CD4-positive, alpha-beta T cell treated with Interferon gamma for 1 hour (primary cell): ENCODE results near the gene PGM1.
"Not testable (repeated sequence)": the region's sequence is repeated elsewhere in the genome, so short reads cannot be mapped to it uniquely, and the experiment has no call there.

ENCODE experiments used
- DNase-seq: peaks from one replicate; pipeline ENCODE4 v3.0.0-alpha.2; 2020

Gene PGM1

DNA sequence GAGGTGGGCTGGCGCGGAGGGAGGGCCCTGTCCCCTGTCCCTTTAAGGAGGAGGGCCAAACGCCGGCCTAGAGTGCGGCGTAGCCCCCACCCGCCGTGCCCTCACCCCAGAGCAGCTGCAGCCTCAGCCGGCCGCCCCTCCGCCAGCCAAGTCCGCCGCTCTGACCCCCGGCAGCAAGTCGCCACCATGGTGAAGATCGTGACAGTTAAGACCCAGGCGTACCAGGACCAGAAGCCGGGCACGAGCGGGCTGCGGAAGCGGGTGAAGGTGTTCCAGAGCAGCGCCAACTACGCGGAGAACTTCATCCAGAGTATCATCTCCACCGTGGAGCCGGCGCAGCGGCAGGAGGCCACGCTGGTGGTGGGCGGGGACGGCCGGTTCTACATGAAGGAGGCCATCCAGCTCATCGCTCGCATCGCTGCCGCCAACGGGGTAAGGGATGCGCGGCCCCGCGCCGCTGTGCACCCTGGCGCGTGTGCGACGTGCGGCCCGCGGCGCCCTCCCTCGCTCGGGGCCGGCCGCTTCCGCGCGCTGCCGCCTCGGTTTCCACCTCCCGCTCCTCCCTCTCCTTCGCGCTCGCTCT, at the start of gene PGM1:
TSS of gene PGM1 (plus strand) at position 109 of the 583 bp plus-strand sequence. CDS start at position 187, 78 bp downstream.
- DNase-seq = peak; percentile 70

DNA sequence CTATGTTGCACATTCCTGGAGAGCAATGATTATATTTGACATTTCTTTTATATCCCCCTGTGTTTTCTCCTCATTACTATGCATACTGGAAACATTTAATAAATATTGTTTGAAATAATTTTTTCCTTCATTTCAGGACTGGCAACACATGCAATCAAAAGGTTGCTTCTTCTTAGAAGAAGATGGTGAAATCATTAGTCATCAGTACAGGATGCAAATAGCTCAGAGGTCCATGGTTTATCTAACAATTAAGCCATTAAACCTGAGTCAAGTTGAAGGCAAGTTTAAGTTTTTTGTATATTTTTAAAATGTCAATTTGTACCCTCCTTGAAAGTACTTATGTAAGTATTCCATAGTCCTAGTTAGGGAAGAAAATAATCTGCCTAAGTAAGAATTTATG, 47.4 kb upstream of the PGM1 start:
- DNase-seq = no peak

DNA sequence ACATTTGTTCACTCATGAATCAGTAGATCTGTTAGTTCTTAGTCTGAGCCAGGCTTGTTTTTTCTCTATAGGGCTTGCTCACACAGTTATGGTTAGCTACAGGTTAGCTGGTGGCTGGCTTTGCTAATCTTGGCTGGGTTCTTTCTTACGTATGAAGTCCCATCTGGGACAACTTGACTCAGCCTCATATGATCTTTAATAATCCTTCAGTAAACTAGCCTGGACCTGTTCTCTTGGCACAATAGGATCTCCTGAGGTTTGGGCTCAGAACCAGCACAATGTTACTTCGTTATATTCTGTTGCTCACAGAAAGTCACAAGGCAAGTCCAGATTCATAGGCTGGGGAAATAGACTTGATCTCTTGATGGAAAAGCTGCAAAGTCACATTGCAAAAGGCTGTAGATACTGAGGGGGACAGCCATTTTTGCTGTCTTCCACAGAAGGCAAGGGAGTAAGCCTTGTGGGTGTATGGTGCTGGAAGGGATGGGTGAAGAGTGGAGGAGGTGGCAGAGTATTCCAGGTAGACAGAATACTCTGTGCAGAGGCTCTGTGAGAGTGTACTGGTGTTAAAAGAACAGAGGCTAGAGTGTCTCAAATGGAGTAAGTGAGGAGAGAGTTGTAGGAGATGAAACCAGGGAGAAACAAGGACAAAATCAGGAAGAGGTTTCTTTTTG, 45.5 kb upstream of the PGM1 start:
- no peak for DNase-seq

DNA sequence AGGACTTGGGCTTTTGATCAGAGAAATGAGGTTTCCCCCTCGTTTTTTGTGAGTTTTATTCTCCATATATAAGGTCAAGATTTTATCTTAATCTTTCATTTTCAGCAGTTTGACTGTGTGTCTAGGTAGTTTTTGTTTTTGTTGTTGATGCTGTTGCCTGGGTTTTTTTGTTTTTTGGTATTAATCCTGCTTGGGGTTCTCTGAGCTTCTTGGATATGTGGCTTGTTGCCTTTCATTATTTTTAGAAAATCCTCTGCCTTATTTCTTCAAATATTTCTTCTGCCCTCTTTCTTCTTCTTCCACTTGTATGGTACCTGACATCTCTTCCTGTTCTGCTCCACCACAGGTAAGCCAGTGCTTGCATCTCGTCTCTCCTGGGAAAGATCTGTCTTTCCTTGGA, 44.9 kb upstream of the PGM1 start:
- no peak for DNase-seq

DNA sequence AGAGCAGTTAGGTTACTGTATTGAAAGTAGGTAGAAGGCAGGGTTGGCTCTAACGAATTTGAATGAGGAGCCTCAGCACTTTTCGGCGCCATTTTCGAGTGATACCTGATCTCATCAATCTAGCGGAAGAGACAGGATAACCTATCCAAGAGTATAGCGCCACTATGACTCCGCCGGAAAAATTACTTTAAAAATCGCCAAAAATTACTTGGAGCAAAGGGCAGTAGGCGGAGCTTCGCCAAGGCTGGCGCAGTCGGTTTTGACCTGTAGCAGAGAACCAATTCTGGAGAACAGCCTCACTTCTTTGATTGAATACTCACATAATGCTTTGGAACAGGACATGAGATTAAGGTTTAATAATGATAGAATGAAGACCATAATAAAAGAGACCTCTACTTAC, 44.3 kb upstream of the PGM1 start:
- no peak for DNase-seq

DNA sequence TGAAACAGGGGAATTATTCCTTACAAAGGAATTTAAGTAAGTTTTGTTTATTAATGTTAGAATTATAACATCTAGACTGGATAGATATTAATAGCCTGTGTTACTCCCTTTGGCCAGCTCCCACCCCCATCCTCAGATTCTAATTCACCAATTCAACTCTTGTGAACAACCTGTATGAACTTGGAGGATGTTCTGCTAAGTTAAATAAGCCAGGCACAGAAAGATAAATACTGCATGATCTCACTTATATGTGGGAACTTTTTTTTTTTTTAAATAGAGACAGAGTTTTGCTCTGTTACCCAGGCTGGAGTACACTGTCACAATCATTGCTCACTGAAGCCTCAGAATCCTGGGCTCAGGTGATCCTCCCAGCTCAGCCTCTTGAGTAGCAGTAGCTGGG, 37.7 kb upstream of the PGM1 start:
- no peak for DNase-seq

DNA sequence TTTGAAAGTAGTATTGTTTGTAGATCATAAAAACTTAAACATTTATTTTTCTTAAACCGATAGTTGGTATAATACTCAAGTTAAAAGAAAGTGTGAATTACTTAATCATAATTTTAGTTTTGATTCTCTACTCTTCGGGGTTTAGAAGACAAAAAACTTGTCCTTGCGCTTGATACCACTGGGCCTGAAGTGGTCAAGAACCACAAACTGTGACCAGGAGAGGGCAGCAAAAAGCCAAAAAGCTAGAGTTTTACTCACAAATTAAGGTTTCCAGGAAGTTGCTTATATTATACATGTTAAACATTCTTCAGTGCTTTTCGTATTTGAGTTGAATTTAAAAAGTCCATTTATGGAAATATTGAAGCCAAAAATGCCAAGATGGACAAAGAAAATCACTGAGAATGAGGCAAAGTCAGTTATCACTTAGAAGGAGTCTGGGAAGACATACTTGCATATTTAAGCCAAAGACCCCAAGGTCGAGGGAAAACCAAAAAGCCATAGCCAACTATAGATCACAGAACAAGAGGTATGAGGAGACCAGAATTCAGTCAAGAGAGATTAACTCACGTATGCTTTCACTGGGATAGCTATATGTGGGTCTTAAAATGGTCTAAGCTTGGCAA, 35.7 kb upstream of the PGM1 start:
- no peak for DNase-seq

DNA sequence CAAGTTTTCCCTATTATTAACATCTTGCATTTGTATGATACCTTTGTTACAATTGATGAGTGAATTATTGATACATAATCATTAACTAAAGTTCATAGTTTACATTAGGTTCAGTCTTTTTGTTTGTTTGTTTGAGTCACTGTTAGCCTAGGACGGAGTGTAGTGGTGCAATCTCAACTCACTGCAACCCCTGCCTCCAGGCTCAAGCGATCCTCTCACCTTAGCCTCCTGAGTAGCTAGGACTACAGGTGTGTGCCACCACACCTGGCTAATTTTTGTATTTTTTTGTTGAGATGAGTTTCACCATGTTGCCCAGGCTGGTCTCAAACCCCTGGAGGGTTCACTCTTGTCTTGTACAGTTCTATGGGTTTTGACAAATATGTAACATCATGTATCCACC, 33.9 kb upstream of the PGM1 start:
- no peak for DNase-seq

DNA sequence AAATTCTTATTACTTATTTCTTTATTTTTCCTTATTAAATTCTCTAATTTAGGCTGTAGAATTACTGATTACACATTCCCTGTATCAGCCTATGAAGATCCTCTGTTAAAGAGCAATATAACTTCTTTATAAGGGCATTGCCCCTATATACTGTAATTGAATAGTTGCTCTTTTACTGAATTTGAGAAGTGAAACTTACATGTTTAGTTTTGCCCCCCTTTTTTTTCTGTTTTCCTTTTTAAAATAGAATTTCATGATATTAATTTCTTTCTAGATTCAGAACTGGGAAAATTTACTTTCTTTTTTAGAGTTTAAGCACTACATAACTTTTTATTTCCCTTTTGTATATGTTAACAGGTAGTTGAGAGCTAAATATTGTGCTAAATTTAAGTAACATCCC, 29.5 kb upstream of the PGM1 start:
- DNase-seq = no peak

DNA sequence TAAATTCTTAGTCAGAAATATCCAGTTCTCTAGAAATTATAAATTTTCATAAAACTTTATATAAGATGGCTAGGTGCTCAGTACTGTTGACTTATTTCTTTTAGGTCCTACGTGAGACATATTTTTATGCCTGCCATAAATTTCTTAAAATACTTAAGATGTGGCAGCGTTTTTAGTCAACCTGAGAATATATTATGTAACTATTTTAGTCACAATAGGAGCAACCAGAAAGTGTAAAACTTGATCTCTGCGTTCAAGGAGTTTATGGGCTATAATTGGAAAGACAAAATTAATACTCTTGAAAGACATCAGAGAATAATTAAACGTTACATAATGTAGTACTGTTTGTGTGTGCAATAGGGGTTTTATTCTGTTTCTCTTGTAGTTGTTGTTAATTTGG, 24.1 kb upstream of the PGM1 start:
- DNase-seq = no peak

DNA sequence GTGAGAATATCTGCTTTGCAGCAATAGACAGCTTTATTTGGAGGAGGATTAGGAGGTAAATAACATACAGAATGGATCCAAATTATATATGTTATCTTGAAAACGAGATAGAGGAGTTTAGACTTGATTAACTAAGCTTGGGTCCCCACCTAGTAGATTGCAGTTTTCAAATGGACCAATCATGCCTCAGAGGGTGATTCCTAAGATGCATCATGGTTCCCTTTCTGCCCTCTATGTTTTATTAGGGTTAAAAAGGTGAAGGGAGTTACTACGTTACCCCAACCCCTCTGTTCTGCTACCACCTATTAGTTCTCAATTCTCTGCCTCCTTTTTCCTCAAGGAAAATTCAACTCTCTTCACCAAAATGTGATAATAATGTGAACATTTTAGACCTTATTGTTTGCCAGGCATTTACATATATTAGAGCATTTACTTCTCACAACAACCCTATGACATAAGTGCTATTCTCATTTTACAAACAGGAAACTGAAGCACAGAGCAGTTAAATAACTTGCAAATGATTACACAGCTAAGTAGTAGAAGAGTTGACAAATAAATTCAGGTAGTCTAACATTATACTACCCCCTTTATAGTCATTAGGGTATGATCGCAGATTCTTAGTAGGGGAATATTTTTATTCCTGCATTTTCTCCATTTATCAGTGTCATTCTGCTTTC, 23.4 kb upstream of the PGM1 start:
- DNase-seq = no peak

DNA sequence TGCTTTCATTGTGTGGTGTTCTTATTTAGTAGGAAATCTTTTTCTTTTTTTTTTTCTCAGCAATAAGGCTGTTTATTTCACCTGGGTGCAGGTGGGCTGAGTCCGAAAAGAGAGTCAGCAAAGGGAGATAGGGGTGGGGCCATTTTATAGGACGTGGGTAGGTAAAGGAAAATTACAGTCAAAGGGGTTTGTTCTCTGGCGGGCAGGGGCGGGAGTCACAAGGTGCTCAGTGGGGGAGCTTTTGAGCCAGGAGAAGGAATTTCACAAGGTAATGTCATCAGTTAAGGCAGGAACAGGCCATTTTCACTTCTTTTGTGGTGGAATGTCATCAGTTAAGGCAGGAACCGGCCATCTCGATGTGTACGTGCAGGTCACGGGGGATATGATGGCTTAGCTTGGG, 20.5 kb upstream of the PGM1 start:
- not testable (repeated sequence) for DNase-seq

DNA sequence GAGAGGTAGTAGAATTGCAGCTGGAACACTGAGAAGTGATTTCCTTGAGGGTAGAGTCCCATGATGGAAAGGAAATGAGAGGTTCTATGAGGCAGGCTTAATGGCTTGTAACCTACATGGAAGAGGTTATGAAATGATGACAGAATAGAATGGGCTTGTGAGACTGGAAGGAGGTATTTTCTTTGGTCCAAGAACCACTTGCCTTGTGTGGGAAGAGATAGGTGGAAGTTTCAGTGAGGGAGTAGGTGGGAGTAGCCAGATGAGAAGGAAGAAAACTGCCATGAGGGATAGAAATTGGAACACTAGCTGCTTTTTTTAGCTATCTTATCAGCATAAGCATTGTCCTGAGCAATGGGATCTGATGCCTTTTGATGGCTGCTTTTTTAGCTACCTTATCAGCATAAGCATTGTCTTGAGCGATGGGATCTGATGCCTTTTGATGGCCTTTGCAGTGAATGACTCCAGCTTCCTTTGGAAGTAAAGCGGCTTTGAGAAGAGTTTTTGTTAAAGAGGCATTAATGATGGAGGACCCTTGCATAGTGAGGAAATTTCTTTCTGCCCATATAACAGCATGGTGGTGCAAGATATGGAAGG, 18.9 kb upstream of the PGM1 start:
- not testable (repeated sequence) for DNase-seq

DNA sequence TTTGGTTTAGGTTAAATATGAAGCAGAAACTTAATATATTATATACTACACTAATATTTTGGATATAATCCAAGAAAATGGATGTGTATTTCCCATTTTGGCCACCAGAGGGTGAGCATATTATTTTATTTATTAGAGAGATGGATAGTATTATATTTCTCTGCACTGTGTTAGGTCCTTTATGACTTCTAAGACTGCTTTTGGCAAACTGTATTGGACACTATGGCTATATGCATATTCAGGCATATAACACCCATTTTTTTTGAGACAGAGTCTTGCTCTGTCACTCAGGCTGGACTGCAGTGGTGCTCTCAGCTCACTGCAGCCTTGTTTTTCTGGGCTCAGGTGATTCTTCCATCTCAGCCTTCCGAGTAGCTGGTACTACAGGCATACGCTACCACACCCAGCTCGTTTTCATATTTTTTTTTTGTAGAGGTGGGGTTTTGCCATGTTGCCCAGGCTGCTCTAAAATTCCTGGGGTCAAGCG, 17.8 kb upstream of the PGM1 start:
- no peak for DNase-seq

DNA sequence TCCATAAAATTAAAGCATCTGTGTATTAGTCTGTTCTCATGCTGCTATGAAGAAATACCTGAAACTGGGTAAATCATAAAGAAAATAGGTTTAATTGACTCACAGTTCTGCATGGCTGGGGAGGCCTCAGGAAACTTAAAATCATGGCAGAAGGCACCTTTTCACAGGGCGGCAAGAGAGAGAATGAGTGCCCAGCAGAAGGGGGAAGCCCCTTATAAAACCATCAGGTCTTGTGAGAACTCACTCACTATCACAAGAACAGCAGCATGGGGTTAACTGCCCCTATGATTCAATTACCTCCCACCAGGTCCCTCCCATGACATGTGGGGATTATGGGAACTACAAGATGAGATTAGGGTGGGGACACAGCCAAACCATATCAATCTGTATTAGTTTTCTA, 6.9 kb upstream of the PGM1 start:
- DNase-seq = not testable (repeated sequence)

DNA sequence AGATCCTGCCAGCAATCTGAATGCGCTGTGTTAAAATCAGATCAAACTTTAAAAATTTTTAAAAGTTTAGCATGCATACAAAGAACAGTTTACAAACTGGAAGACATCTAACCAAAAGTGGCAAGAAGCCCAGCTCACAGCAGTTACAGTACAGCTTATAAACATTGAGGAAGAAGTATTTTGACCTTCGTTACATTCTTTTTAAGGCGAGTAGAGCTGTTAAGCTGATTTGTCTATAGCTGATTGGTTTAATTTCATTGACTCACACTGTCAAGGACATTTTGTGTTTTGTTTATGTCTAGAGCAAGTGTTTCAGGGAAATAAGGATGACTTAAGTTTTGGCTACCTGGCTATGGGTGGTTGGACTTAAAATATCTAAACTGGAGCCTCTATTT, 3.0 kb upstream of the PGM1 start:
- no peak for DNase-seq

DNA sequence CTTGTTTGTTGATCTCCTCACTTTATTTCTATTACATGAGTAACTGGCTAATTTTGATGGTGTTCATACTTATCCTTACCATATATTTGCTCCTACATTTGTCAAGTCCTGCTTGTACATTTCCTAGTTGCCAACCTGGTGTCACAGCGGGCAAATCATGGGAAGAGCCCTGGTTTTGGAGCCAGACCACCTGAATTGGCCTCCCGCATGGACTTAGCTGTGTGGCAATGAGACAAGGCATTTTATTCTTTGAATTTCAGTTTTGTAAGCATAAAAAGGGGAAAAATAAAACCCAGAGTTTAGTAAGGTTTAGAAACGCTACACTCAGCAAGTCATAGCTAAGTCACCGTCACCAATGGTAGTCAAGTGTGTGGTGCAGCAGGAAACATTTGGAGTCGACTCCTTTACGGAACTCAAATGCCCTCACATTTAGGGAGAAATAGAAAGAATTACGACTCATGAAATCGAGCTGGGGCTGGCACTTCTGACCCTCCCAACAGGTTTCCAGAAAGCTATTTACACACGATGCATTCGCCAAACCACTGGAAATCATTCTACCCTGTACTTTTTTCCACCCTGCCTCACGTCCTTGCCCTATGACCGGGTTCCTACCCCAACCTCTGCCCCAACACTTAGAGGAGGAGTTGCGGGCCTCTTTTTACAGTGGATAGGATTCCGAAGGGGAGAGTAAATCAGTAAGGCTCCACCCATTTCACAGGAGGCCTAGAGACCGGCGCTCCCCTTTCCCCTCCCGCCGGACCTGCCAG, 492 bp upstream of the PGM1 start:
- DNase-seq = no peak

DNA sequence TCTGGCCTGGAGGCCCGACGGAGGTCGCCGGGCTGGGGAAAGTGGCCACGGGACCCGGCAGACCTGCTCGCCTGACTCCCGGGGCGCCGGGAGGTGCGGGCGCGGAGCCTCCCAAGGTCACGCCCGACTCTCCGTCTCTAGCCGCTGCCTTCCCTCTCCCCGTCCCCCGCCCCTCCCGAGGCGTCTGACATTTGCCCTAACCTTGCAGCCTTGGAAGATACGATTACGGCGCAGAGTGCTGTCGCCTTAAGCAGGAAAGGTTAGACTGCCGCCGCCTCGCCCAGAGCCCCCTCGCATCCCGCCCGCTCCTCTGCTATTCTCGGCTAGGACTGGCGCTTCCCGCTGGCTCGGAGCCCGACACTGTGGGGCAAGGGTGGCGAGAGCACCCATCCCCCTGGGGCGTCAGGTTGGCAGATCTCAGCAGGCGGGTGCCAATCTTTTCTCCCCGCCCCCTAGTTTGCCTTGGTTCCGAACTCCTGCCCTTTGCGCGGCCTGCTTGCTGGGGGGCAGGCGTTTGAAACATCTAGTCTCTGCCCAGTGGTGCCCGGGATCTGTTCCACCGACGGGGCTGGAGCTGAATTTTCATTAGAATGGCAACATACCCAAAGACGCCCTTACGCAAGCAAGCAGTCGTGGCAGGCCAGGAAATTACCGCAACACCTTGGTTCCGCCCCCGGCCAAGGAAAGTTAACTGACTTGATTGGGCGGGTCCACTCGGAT, 835 bp downstream of the PGM1 start:
- DNase-seq = peak; percentile 78

DNA sequence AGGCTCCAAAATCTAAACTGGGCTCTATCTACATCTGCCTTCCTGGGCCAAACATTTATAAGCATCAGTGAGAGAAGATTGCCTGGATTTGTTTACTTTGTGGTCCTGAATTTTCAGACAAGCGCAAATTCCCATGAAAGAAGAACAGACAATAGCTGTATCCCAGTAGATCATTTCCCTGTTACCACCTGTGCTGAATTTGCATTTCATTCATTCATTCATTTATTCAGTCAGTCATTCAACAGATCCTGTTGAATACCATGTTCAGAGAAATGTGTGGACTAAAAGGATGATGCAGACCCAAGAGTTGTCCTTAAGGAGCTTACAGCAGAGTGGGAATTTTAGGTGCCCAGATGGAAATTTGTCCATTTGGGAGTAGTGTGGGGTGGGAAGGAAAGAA, 2.2 kb downstream of the PGM1 start:
- no peak for DNase-seq

DNA sequence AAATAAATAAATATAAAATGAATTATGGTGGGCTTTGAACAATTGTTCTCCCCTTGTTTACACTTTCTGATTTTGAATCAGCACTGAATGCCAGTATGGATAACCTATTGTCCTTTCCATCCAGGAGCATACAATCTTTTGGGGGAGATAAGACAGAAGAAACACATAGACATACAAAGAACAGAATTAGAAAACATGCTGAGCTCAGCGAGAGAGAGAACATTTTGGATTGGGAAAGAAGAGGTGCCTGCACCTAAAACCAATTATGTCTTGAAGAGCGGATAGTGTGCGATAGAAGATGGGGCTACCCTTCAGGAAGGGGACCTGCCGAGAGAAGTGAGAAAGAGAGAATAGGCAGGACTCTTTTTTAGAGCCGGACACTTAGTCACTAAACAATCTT, 6.6 kb downstream of the PGM1 start:
- no peak for DNase-seq

DNA sequence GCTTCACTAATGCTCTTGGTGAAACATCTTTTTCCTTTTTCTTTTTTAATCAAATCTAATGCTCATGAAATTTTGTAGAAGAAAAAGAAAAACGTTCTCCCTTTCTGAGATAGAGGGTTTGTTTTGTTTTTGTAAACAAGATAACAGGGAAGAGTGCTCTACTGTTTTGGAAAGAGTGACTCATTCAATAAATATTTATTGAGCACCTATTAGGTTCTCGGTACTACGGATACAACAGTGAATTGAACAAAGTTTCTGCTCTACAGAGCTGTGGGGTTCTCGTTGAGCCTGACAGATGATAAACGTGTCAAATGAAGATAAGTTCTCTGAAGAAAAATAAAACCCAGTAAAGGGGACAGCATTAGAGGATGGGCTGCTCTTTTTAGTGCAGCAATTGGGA, 7.0 kb downstream of the PGM1 start:
- DNase-seq = no peak

DNA sequence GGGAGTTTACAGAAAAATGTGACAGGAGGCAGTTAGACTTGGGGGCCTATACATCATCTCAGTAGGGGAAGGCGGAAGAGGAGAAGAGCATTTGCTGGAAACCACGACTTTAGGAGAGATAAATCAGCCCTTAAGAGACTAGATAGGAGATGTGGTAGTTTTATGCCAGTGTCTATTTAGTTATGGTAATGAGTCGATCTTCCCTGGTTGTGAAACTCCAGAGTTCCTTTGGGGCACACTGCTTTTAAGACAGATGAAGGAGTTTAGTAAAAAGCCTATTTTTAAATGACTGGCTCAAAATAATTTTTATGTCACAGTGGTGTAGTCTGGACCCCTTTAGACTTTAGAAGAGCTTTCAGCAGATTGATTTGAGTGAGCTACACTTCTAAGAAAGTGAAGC, 7.8 kb downstream of the PGM1 start:
- DNase-seq = no peak
